C1 segment of cervical spinal cord (tissue), 14 donors: ENCODE measurements around the gene PSMG4.
"Not testable (repeated sequence)": the region's sequence is repeated elsewhere in the genome, so short reads cannot be mapped to it uniquely, and the experiment has no call there.

Source experiments
- DNase-seq, 14 donors: peaks; one replicate each; lab custom pipeline; 2025; lab: John Stamatoyannopoulos, UW

The PSMG4 gene

DNA sequence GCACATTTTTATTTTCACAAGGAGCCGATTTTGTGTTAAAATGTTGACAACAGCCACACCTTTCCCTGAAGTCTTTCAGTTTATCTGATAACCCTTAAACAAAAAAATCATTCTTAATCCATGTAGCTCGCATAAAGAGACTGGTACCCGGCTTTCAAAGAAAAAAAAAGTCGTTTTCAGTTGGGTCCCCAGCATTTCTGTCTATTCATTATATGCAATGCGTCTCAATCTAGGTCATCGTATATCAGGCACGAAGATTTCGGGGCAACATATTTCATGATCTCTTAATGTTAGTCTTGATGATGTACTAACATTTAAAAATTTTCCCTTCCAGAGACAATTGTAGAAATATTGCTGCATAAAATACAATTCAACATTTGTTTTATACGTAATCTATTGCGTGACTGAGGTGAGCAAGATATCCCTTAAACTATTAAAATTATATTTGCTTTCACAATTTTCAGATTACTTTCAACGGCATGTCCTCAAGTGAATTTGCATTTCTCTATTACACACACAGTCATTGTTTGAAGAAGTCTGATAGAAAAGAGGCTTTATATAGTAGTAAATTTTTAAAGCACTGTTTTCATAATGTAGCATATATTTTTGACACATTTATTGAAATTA, 28.4 kb upstream of the PSMG4 start:
- DNase-seq, result peak in 1 of 14 donors; percentile 42

- peak in 8 of 14 donors; percentile 57 to 88 (median 66) for DNase-seq
Measured at GRCh38 chr6:3230900-3231246, 27.9 kb upstream of the PSMG4 start.

GRCh38 chr6:3231247-3232016, 27.3 kb upstream of the PSMG4 start:
- peak; percentile 33 to 89 (median 74) for DNase-seq

- DNase-seq, result peak in 1 of 14 donors; percentile 80
Measured at GRCh38 chr6:3232017-3232945, 26.5 kb upstream of the PSMG4 start.

- peak in 1 of 14 donors; percentile 59 for DNase-seq
Measured at GRCh38 chr6:3233321-3233720, 25.4 kb upstream of the PSMG4 start.

DNA sequence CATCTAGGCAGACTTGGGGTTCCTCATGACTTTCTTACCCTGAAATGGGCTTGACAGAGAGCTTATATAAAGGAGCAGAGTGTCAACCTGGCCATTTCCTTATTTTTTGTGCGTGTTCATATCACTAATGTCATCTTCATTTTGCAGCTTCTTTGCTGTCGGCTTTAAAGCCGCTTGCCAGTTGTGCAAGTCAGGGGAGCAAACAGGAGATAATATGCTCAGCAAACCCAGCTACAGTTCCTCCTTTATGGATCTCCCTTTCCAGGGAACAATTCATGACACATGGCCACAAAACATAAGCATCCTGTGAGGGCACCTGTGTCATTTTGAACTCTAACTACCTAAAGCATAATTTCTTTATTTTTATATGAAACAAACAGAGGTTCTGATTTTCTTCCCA, 24.8 kb upstream of the PSMG4 start:
- DNase-seq, result no peak

DNA sequence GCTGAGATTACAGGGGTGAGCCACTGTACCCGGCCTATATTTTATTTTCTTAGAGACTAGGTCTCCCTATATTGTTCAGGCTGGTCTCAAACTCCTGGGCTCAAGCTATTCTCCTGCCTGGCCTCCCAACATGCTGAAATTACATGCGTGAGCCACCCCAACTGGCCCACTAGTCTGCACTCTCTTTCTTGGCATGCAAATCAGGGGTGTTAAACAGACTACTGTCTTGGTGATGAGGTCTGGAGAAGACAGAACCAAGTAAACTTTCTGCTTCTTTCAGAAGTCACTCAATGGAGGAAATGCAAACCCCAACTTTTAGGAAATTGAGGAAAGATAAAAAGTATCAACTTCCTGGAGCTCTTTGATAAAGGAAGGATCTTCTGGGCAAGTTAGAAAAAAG, 23.3 kb upstream of the PSMG4 start:
- DNase-seq, result no peak

DNA sequence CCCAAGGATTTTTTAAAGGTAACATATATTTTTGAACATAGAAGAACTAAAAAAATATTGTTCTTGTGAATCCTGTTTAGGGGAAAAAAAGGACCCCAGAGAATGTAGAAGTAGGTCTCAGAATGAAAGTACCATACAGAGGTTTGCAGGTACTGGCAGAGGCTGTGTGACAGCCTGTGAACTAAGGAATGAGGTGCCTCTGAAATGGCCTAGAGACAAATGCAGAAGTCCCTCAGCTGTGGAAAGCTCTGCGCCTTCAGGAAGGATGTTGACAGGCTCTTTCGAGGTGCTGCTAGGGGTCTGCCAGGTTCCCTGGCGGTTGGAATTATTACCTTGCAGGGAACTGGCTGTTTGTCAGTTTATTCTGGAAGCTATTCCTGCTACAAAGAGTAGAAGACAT, 22.7 kb upstream of the PSMG4 start:
- DNase-seq, result no peak

- DNase-seq, result peak in 1 of 14 donors; percentile 13
Measured at GRCh38 chr6:3237761-3238662, 20.7 kb upstream of the PSMG4 start.

- no peak for DNase-seq
Measured at GRCh38 chr6:3239110-3239830, 19.5 kb upstream of the PSMG4 start.

- DNase-seq, result peak in 1 of 14 donors; percentile 21
Measured at GRCh38 chr6:3240595-3240994, 18.2 kb upstream of the PSMG4 start.

DNA sequence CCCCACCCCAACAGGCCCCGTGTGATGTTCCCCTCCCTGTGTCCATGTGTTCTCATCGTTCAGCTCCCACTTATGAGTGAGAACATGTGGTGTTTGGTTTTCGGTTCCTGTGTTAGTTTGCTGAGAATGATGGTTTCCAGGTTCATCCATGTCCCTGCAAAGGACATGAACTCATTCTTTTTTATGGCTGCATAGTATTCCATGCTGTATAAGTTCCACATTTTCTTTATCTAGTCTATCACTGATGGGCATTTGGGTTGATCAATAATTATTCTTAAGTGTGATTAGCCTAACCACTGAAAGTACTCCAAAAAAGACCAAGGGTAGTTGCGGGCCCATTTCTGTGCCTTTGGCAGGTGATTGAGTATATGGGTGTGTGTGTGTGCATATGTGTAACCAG, 17.0 kb upstream of the PSMG4 start:
- not testable (repeated sequence) for DNase-seq

GRCh38 chr6:3242768-3243167, 16.0 kb upstream of the PSMG4 start:
- no peak for DNase-seq

DNA sequence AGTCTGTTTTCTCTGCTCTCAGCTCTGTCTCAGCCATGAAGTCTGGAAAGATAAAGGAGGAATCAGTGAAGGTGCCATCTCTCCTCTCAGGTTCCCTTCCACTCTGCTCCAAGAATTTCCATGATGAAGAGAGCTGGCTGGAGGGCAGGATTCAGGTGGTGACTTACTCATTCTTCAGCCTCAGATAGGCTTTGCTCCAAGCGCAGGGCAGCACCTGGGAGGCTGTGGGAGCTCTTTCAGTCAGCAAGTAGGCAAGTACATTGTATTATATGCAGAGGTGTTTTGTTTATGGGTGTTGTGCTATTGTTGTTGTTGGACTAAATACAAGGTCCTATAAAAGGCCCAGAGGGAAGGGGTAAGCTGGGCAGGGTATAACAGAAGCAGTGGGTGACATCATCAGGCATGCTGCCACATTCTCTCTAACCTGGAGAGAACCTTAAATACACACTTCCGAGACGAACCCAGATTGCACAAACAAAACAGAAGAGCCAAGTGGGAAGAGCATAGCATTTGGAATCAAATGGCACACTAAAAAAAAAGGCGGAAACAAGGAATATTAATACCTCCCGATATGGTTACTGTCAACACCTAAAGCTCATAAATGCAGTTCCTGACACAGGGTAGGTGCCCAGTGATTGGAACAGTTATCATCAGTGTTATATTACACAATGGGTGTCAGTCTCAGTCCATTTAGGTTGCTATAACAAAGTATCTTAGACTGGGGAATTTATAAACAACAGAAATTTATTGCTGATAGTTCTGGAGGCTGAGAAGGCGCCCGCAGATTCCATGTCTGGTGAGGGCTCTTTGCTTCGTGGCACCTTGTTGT, 14.5 kb upstream of the PSMG4 start:
- no peak for DNase-seq

- peak in 1 of 14 donors; percentile 36 for DNase-seq
Measured at GRCh38 chr6:3244832-3245161, 13.9 kb upstream of the PSMG4 start.

GRCh38 chr6:3245216-3245615, 13.5 kb upstream of the PSMG4 start:
- no peak for DNase-seq

- DNase-seq, result peak; percentile 11 to 99 (median 92)
Measured at GRCh38 chr6:3247255-3248146, 11.2 kb upstream of the PSMG4 start.

- no peak for DNase-seq
Measured at GRCh38 chr6:3249821-3250220, 8.9 kb upstream of the PSMG4 start.

GRCh38 chr6:3250231-3250675, 8.5 kb upstream of the PSMG4 start:
- DNase-seq, result peak in 4 of 14 donors; percentile 29 to 52 (median 38)
